NCI-H345 treated with DMSO at 0.1 percent for 48 hours (cell line): Measurements from ENCODE around the gene CCDC69.
"Not testable (repeated sequence)": the region's sequence is repeated elsewhere in the genome, so short reads cannot be mapped to it uniquely, and the experiment has no call there.

ENCODE experiments used
- DNase-seq: peaks from one replicate; lab custom pipeline; 2025; ENCODE audit not compliant: unreplicated experiment; lab: John Stamatoyannopoulos, UW

The CCDC69 gene

GRCh38 chr5:151222790-151223446 lies 974 bp downstream of the CCDC69 start:
- no peak for DNase-seq

- DNase-seq = no peak
Measured at GRCh38 chr5:151222054-151222789, 1.7 kb downstream of the CCDC69 start.

GRCh38 chr5:151221574-151221973 lies 2.3 kb downstream of the CCDC69 start:
- no peak for DNase-seq

GRCh38 chr5:151219789-151220188 lies 4.1 kb downstream of the CCDC69 start:
- DNase-seq = no peak

- no peak for DNase-seq
Measured at GRCh38 chr5:151219138-151219537, 4.8 kb downstream of the CCDC69 start.

- DNase-seq = no peak
Measured at GRCh38 chr5:151218177-151218576, 5.7 kb downstream of the CCDC69 start.

- no peak for DNase-seq
Measured at GRCh38 chr5:151216781-151217180, 7.1 kb downstream of the CCDC69 start.

- DNase-seq = no peak
Measured at GRCh38 chr5:151215546-151215880, 8.4 kb downstream of the CCDC69 start.

GRCh38 chr5:151214614-151215545 lies 9.0 kb downstream of the CCDC69 start:
- DNase-seq = no peak

GRCh38 chr5:151213803-151214613 lies 9.9 kb downstream of the CCDC69 start:
- DNase-seq = no peak

GRCh38 chr5:151212406-151212798 lies 11.5 kb downstream of the CCDC69 start:
- DNase-seq = no peak

GRCh38 chr5:151208481-151208914 lies 15.4 kb downstream of the CCDC69 start:
- no peak for DNase-seq

GRCh38 chr5:151205411-151205810 lies 18.5 kb downstream of the CCDC69 start:
- DNase-seq = no peak

GRCh38 chr5:151204051-151204450 lies 19.8 kb downstream of the CCDC69 start:
- DNase-seq = no peak

GRCh38 chr5:151202381-151203139 lies 21.3 kb downstream of the CCDC69 start:
- no peak for DNase-seq

- DNase-seq = no peak
Measured at GRCh38 chr5:151200913-151201595, 22.8 kb downstream of the CCDC69 start.

- no peak for DNase-seq
Measured at GRCh38 chr5:151199581-151200185, 24.2 kb downstream of the CCDC69 start.

- no peak for DNase-seq
Measured at GRCh38 chr5:151198861-151199260, 25.0 kb downstream of the CCDC69 start.

- DNase-seq = not testable (repeated sequence)
Measured at GRCh38 chr5:151197291-151197600, 26.6 kb downstream of the CCDC69 start.
